Stimulated activated CD8-positive, alpha-beta memory T cell treated with anti-CD3 and anti-CD28 coated beads, Interleukin-4, amount 100 ng/mL, for 1 hour (primary cell): ENCODE data around the gene ZBTB47.

ENCODE experiments used
- DNase-seq, 2 donors: peaks; one replicate each; pipeline ENCODE4 v3.0.0-alpha.2; 2020; ENCODE audit warnings: low read depth in 2 of 2, low spot score in 1 of 2

Gene ZBTB47

DNA sequence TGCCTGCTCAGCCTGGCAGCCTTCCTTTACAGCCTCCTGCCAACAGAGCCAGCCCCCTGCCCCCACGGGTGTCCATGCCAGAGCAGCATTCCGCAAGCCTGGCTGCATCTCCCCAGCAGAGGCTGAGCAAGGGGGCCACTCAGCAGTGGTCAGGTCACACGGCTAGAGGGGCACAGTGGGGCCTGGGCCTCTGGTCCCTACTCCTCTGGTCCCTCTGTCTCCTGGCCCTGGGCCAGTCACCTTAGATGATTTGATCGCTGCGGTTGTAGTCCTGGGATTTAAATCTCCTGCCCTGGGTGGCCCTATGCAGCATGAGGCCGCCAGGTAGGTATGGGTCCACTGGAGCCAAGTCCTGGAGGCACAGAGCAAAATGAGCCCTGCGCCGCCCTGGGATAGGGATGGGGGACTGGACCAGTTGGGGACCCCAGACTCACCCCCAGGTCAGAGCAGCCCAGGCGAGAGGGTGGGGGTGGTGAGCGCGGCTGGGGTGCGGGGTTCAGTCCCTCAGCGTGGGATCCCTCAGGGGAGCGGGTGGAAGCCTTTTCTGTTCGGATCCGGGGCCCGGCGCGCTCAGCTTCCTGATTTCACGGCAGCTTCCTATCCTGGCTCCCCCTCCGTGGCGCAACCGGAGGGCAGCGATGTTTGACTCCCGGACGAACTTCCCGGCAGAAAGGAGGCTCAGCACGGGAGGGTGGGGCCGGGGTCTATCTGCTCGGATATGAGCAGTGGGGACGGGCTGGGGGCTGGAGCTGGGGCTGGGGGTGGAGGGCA, at the start of gene ZBTB47:
TSS of gene ZBTB47 (plus strand) at position 138 of the 771 bp plus-strand sequence. CDS start 4,659 bp downstream, outside the sequence.
- DNase-seq: no peak

DNA sequence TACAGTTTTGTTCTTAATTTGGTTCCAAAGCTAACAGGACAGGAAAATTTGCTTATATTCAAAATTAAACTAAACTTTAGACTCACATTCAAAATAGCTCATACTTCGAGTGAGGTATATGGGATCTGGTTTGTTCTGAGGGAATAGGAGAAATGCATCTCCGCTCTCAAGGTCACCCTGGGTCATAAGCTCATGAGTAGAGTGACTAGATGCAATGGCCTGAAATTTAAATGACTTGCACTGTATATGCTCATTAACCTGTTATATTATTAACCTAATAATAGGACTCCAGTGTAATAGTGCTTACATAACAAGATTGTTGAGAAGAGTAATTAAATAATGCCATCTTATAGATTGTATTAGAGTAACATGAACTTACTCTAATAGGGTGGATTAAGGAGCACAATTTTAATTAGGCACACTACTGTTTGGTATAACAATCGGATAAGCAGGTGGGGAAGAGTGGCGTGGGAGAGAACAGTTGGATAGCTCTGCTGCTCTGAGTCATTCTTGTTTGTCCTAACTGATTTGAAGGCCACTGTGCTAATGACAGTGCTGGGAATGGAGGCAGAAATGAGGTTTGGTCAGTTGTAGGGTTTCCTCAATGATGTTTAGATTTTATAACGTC, 47.8 kb upstream of the ZBTB47 start:
- DNase-seq: no peak

DNA sequence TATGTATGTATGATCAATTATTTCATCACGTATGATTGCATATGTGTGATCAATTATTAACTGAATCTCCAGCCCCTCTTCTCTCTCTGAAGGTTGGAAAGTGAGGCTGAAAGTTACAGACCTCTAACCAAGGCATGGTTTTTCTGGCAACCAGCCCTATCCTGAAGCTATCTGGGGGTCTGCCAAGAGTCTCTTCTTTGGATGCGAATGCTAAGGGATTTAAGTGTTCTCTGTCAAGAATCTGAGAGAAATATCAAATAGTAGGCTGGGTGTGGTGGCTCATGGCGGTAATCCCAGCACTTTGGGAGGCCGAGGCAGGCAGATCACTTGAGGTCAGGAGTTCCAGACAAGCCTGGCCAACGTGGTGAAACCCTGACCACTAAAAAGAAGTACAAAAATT, 44.9 kb upstream of the ZBTB47 start:
- no peak for DNase-seq

DNA sequence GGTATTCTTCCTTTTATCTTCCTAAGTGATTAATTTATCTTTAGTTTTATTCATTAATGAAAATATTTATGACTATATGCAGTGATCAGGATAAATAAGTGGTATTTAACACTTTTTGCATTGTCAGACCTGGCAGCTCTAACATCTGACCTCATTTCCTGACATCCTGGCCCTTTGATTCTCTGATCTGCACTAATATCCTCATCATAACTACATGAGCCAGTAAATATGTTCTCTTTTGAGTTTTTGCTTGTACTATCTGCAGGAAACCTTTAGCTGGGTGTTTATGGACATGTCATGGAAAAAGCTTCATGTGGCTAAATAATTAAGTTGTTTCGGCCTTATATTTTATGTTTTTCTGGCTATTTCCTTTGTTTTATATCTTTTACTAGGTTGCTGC, 42.5 kb upstream of the ZBTB47 start:
- no peak for DNase-seq

DNA sequence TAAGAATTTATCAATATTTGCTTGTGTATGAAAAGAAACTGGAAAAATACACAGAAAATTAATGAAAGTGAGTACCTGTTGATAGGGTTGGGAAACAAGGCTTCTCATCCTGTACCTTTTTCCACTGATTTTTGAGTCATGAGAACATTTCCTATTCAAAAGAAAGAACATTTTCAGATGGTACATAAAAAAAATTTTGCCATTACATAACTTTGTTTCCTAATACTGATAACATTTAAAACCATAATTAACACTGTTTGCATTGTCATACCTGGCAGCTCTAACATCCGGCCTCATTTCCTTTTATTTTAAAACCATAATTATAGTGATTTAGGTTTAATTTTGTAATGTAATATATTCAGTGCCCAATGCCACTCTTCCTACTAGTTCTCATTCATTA, 41.3 kb upstream of the ZBTB47 start:
- no peak for DNase-seq

DNA sequence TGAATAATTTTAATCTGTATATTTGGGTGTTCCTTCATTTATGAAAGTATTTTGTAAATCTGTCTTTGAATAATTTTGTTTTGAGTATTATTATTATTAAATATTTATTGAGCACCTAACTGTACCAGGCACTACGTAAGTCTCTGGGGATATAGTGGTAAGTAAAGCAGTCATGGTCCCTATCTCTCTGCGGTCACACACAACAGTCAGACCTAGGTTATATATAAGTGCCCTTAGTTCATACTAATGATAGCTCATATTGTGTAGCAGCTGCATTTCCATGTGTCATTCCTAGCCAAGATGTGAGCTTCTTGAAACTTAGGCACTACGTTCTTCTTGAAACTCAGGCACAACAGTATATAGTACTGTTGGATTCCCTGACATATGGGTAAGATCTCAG, 40.6 kb upstream of the ZBTB47 start:
- no peak for DNase-seq

DNA sequence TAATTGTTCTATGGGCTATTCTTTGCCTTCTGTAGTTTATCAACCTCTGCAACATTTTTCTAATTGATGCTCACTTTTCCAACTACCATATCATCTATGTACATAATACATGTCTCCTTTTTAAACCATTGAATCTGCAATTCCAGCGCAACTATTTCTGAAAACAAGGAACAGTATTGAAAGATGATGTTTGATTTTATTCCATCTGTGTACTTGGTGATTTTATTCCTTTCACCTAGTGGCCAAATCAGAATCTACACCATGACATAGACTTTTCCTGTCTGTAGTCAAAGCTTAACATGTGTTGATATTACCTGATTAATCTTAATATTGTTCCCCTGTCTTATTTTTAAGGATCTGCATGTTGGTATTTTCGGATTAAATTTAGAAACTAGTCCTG, 40.0 kb upstream of the ZBTB47 start:
- no peak for DNase-seq

DNA sequence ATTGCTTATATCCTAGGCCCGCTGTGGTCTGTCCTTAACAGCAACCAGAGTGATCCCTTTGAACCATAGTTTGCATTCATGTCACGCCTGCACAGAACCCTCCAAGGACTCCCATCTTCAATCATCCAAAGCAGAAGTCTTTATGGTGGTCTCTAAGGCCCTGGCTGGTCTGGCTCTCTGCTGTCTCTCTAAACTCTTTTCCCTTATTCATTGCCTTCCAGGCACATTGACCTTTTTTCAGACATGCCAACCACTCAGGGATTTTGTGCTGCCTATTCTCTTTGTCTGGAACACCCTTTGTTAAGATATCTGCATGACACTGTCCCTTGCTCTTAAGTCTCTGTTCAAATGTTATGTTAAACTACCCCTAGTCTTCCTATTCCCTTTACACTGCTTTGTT, 21.9 kb upstream of the ZBTB47 start:
- no peak for DNase-seq

DNA sequence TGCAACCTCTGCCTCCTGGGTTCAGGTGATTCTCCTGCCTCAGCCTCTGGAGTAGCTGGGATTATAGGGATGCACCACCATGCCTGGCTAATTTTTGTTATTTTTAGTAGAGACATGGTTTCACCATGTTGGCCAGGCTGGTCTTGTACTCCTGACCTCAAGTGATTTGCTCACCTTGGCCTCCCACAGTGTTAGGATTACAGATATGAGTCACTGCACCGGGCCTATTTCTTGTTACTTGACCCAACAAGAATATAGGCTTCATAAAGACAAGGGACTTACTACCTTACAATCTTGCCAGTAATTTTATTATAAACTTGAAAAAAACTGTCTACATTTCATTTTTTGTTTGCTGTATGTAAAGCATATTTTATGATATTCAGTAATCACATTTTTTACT, 21.4 kb upstream of the ZBTB47 start:
- DNase-seq: no peak

DNA sequence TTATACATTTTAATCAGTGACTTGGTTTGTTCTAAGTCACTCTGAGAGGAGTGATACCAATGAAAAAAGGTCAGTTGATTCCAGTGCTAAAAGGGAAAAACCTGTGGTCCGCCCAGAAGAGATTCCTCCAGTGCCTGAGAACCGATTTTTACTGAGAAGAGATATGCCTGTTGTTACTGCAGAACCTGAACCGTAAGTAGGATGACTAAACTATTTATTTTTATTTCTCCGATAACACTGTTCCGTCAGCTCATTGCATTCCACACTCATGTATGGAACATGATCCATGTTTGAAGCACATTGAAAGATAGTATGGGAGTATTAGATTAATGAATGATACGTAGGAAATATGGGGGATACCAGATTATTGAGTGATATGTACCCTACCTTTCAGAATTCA, 20.0 kb upstream of the ZBTB47 start:
- no peak for DNase-seq

DNA sequence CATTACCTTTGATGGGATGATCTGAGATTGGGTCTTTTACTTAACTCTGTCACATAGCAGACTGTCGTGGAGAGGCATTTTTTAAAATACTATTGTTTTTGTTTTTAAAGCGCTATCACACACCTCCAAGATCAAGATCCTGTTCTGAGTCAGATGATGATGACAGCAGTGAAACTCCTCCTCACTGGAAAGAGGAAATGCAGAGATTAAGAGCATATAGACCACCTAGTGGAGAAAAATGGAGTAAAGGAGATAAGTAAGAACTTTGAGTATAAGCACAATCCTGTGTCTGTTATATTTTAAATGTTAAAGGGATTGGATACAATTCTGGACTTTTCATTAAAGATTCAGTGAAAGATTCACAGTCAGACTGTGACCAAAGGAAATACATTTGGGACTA, 18.4 kb upstream of the ZBTB47 start:
- no peak for DNase-seq

DNA sequence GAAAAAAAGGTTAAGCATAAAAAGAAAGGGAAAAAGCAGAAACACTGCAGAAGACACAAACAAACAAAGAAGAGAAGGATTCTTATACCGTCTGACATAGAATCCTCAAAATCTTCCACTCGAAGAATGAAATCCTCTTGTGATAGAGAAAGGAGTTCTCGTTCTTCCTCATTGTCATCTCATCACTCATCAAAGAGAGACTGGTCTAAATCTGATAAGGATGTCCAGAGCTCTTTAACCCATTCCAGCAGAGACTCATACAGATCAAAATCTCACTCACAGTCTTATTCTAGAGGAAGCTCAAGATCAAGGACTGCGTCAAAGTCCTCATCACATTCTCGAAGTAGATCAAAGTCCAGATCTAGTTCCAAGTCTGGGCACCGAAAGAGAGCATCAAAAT, 16.5 kb upstream of the ZBTB47 start:
- DNase-seq: no peak

DNA sequence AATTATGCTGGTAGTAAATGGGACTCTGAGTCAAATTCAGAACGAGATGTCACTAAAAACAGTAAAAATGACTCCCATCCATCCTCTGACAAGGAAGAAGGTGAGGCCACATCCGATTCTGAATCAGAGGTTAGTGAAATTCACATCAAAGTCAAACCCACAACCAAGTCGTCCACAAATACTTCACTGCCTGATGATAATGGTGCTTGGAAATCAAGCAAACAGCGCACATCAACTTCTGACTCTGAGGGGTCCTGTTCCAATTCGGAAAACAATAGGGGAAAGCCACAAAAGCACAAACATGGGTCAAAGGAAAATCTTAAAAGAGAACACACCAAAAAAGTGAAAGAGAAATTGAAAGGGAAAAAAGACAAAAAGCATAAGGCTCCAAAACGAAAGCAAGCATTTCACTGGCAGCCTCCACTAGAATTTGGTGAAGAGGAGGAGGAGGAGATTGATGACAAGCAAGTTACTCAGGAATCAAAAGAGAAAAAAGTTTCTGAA, 15.1 kb upstream of the ZBTB47 start:
- DNase-seq: no peak

DNA sequence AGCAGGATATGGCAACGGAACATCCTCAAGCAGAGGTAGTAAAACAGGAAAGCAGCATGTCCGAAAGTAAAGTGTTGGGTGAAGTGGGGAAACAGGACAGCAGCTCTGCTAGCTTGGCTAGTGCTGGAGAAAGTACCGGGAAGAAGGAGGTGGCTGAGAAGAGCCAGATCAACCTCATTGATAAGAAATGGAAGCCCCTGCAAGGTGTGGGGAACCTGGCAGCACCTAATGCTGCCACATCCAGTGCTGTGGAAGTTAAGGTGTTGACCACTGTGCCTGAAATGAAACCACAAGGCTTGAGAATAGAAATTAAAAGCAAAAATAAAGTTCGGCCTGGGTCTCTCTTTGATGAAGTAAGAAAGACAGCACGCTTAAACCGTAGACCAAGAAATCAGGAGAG, 14.3 kb upstream of the ZBTB47 start:
- no peak for DNase-seq

DNA sequence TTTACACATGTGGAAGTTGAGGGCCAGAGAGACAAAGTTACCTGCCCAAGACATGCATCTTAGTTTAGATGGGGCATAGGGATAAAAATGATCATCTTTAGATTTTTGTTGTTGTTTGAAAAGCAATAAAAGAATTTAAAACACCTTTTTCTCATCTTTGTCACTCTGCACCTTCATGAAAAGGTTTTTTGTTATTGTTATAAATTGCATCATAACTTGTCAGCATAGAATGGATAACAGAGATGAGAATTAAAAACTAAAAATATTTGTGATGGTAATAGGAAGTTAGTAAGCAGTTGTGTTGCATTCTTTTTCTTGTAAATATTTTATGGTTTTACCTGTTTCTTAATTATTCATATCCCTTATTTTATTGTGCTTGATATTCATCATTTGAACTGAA, 13.4 kb upstream of the ZBTB47 start:
- DNase-seq: no peak

DNA sequence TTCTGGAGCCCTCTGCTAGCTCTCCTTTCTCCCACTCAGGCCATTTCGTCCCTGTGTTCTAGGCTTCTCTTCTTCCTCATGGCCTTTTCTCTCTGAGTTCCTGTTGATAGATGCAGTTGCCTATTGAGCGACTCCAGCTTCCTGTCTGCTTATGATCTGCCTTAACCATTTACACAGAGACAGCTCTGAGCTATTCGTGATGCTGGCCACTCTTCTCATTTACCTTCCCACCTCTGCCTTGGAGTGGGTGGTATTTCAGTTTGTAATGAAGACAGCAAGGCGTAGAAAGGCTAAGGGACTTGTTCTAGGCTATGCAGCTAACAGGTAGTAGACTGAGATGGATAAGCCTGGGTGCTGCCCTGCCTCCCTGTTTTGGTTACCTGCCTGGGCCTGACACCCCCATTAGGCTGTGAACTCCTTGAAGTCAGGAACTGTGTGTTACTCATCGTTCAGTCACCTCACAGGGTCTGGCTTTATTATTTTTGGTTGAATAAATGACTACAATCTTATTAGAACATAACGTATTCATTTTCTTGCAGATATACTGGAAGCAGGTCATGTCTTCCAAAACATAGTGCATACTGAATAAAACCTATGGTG, 12.6 kb upstream of the ZBTB47 start:
- no peak for DNase-seq

DNA sequence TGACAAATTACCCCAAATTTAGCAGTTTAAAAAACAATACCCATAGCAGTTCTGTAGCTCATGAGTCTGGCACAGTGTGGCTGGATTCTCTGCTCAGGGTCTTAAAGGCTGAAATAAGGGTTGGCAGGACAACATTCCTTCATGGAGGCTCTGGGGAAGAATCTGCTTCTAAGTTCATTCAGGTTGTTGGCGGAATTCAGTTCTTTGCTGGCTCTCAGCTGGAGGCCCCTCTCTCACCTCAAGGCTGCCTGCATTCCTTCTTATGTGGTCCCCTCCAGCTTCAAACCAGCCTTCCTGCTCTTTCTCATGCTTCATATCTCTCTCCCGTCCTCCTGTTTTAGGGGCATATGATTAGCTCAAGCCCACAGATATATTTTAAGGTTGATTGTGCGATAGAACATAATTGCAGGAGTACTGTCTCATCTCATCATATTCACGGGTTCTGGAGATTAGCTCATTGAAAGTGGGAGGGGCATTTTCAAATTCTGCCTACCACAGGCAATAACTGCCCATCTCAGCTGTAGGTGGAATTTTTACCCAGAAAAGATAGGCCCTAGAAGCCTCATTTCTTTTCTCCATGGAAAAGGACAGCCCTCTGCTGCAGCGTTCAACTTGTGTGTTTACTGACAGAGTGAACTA, 5.6 kb upstream of the ZBTB47 start:
- DNase-seq: no peak

DNA sequence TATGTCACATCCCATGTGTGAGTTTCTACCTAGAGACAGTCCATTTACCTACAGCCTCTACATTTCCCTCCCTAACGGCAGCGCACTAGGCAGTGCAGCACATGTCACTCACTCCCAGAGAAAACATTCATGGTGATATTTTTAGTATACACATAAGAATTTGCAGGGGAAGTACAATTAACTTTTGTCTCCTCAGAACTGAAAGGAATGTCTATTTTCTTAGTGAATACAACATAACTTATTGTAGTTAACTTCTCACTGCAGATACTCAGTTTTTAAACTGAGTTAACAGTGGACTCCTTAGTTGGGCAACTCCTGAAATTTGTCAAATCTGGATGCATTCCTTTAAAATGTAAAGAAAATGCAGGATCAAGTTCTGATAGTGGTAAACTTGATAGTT, 4.5 kb upstream of the ZBTB47 start:
- DNase-seq: no peak

DNA sequence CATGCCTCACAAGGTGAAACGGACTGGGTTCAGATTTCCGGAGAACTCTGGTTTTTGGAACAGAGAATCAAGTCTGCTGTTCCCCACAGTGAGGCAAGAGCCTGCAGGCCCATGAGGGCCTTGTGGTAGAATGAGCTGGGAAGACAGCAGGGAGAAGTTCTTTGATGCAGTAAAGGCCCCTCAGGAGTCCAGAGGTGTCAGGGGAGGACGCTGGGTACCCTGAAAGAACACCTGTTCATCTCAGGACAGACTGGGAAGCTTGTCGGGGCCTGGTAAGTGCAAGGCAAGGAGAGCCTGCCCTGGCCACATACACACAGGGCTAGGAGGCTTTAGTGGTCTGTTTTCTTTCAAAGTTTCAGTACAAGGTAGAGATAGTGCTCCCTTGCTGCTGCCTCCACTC, 3.7 kb upstream of the ZBTB47 start:
- no peak for DNase-seq

DNA sequence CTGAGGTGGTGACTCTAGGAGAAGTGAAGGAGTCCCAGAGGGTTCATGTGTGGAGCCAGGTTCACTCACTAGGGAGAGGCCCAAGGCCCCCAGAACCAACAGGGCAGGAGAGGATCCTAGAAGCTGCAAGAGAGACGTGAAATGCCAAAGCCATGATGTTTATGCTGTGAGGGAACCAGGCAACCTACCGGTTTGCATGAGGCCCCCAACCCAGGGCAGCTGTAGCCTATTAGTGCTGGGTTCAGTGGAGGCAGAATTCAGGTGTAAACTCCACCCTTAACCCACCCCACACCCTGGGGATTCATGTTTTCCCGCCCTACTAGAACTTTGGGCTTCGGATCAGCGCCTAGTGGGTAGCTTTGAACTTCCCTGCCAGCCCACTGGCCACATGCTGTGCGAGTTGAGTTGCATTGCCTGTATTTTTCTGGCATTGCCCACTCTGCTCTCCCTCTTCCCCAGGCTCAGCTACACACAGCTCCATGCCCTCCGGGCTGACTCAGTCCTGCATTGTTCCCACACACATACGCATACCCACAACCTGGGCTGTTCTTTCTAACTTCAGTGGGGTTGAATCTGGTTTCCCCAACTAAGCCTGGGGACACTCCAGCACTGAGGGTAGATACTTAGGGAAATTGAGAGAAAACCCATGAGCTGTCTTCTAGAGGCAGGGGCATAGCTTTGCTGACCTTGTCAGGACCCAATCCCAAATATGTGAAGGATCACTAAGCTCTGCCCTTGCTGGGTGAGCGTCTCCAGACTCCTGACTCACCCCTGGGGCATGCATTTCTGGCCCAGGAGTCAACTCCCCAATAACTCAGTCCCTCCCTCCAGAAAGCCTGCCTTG, 2.0 kb upstream of the ZBTB47 start:
- DNase-seq: no peak

DNA sequence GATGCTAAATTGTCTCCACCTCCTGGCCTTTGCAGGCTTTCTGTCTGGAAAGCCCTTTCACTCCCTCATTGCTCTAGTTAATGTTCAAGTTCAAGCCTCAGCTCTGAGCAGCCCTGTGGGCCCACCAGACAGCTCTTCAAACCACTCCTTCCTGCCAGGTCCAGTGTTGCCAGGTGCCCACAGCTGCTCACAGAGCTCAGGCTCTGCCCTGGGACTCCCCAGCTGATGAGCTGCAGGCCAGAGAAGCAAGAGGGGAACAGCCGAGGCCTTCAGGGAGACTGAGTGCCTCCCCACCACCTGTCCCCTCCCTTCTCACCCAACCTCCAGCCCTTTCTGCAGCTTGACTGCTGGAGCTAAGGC, 1.3 kb upstream of the ZBTB47 start:
- no peak for DNase-seq
